Activated CD4-positive, alpha-beta memory T cell treated with anti-CD3 and anti-CD28 coated beads for 36 hours (primary cell): ENCODE results near the gene ABHD8. TPM values are rescaled to one million over a fixed set of nuclear protein-coding genes. Genes with fewer than 3 reads are reported as not detected.

Experiments used
- CTCF ChIA-PET: fragments of 350-600 bp; sonication (Branson Sonifier 250); formaldehyde crosslinking; loops from one replicate; lab custom pipeline; 2021; ENCODE audit warnings: antibody characterized with exemption, inconsistent platforms; lab: Charles Lee
- POLR2A ChIA-PET: fragments of 350-600 bp; sonication (Branson Sonifier 250); formaldehyde crosslinking; loops from one replicate; lab custom pipeline; 2021; ENCODE audit warnings: antibody characterized with exemption; lab: Charles Lee
- DNase-seq: peaks from one replicate; pipeline ENCODE4 v3.0.0-alpha.2; 2020
- H3K27ac Mint-ChIP-seq: one replicate; pipeline ENCODE4 v1.8.0; 2021; ENCODE audit warnings: mixed read lengths
- H3K27me3 Mint-ChIP-seq: one replicate; pipeline ENCODE4 v1.8.0; 2021; ENCODE audit warnings: mixed read lengths
- H3K36me3 Mint-ChIP-seq: one replicate; pipeline ENCODE4 v1.8.0; 2021; ENCODE audit warnings: mixed read lengths
- H3K4me1 Mint-ChIP-seq: one replicate; pipeline ENCODE4 v1.8.0; 2021; ENCODE audit warnings: low read depth, mixed read lengths
- H3K4me3 Mint-ChIP-seq: one replicate; pipeline ENCODE4 v1.8.0; 2021; ENCODE audit warnings: mild to moderate bottlenecking, mixed read lengths
- H3K9me3 Mint-ChIP-seq: one replicate; pipeline ENCODE4 v1.8.0; 2021; ENCODE audit warnings: mixed read lengths
- intact Hi-C: fragments of 100-400 bp; cut with micrococcal nuclease; formaldehyde crosslinking; loops from one replicate; pipeline ENCODE4 v1.15.1; 2023
- total RNA-seq, 2 experiments: library from RNA; stranded (reverse); gene quantifications; one replicate each; pipeline ENCODE4 v1.2.3, GENCODE V29; 2021

Gene ABHD8
- total RNA-seq, 2 experiments from 2014 or later = 7.7 to 7.9 TPM

DNA sequence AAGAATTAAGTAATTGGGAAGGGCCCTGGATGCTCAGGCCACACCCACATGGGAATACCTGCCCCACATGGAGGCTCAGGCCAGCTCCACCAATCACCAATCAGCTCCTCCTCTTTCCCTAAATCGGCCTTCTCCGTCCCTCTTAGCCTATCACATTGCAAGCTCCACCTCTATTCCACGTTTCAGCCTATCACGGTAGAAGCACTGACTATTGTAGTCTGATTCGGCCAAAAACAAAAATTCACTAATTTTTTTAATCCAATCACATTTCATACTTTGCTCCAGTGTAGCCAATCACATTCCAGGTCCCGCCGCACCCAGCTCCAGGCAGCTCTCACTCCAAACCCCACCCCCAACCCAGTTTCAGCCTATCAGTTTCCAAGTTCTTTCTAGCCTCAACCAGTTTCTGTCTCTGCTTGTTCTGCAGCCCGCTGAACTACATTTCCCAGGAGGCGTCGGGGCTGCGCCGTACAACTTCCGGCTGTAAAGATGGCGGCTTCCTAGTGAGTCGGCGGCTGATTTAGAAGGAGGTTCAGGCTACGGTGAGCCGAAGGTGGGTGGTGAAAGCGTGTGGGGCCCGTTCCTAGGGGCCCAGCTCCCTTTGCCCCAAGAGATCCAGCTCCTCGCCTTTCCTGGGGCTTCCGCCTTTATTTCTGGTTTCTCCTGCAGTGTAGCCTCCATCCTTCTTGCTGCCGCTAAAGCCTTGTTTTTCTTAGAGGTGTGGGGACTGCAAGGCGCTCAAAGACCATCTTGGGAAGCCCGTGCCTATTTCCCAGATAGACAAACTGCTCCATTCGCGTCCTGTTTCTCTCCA is 36.0 kb downstream of the ABHD8 start, which contains the start of gene BABAM1:
BABAM1 (plus strand) TSS at position 469 of the 814 bp plus-strand sequence. CDS start 1,364 bp downstream, outside the sequence.
- Mint-ChIP-seq H3K4me3 (peak within 1 kb of the TSS; percentile 90), H3K9me3 (no peaks in the 10 kb centered on the region), H3K36me3 (peaks cover 12% of the 10 kb centered on the region), H3K27ac (peak within 1 kb of the TSS; percentile 91), H3K4me1 (peaks cover 21% of the 10 kb centered on the region), H3K27me3 (peaks cover 2% of the 10 kb centered on the region)
- peak; percentile 97 for DNase-seq
- ChIA-PET CTCF (interaction anchor here (0.7 to 1.9 kb wide), 11 partner anchors 9 to 119 kb away, joined by 3 to 20 read pairs (median 4); partner anchors contain the start of genes ANKLE1 and DDA1), POLR2A (interaction anchor here (0.6 to 2.5 kb wide), 8 partner anchors 8 to 52 kb away, joined by 3 to 13 read pairs (median 4); partner anchors contain the start of genes ANKLE1, OCEL1 and USE1)
- intact Hi-C loops = loop anchor here (1.0 to 2.0 kb wide), 3 partner anchors 38 to 42 kb away; partner anchors contain the start of genes DDA1, MRPL34 and OCEL1

DNA sequence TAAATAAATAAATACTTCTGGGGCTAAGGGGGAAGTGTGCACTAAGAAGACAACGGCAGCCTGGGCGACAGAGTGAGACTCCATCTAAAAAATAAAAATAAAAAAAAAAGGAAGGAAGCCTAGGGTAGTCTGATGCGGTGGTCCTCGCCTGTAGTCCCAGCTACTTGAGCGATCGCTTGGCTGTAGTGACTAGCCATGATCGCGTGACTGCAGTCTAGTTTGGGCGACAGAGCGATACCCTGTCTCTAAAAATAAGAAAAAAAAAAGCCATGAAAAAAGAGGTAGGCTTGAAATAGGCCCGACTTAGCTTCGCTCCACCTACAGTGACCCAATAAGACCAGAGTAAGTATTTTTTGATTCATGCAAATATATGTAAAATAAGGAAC is 36.6 kb downstream of the ABHD8 start:
- Mint-ChIP-seq H3K4me3 (peak overlapping the region; percentile 90), H3K4me1 (peaks cover 21% of the 10 kb centered on the region), H3K27ac (peak overlapping the region; percentile 91), H3K27me3 (peaks cover 2% of the 10 kb centered on the region), H3K36me3 (peaks cover 12% of the 10 kb centered on the region), H3K9me3 (no peaks in the 10 kb centered on the region)
- DNase-seq = no peak
- ChIA-PET CTCF (interaction anchor here (0.7 to 1.9 kb wide), 9 partner anchors 9 to 120 kb away, joined by 3 to 20 read pairs (median 4); partner anchors contain the start of genes ANKLE1 and DDA1), POLR2A (interaction anchor here (0.6 to 2.5 kb wide), 7 partner anchors 8 to 51 kb away, joined by 3 to 13 read pairs (median 4); partner anchors contain the start of genes ANKLE1 and USE1)
- intact Hi-C loops = loop anchor here (2.0 kb wide), 1 partner anchor 40 kb away; the partner anchor contains the start of gene OCEL1

GRCh38 chr19:17266026-17266425 is 37.2 kb downstream of the ABHD8 start:
- peaks cover 7% of the 10 kb centered on the region for H3K36me3 Mint-ChIP-seq
- POLR2A ChIA-PET = interaction anchor here (1.1 to 2.5 kb wide), 4 partner anchors 15 to 51 kb away, joined by 3 to 13 read pairs (median 6); partner anchors contain the start of genes ANKLE1 and USE1
- DNase-seq = no peak
- H3K4me1 Mint-ChIP-seq = peaks cover 22% of the 10 kb centered on the region
- intact Hi-C loops = loop anchor here (2.0 kb wide), 1 partner anchor 39 kb away; the partner anchor contains the start of gene OCEL1
- no peak overlapping the region for H3K4me3 Mint-ChIP-seq
- CTCF ChIA-PET = interaction anchor here (0.6 to 1.6 kb wide), 5 partner anchors 8 to 501 kb away, joined by 3 to 20 read pairs (median 3); partner anchors contain the start of gene ANKLE1
- H3K27me3 Mint-ChIP-seq = peaks cover 2% of the 10 kb centered on the region
- no peak overlapping the region for H3K27ac Mint-ChIP-seq
- no peaks in the 10 kb centered on the region for H3K9me3 Mint-ChIP-seq

DNA sequence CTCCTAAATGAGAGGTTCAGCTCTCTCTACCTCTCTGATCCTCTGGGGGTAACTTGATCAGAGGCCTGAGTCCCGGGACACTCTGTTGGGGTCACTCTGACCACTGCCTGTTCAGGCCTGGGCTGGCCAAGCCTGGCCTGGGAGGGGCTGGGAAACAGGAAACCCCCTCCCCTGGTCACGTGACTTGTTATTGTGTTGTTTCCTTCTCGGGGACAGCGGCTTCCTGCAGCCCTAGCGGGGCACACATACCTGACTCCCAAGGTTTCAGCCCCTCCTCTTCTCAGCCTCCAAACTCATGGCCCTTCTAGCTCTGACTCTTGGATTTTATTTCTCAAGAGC is 38.6 kb downstream of the ABHD8 start, which contains the start of gene USHBP1:
USHBP1 (minus strand) TSS at position 105 of the 339 bp plus-strand sequence. CDS start 446 bp downstream, outside the sequence.
- intact Hi-C loops = no loop called here
- DNase-seq = no peak
- no peaks in the 10 kb centered on the region for H3K9me3 Mint-ChIP-seq
- POLR2A ChIA-PET = interaction anchor here (0.6 to 1.1 kb wide), 2 partner anchors 15 to 17 kb away, joined by 3 read pairs; partner anchors contain the start of gene ANKLE1
- CTCF ChIA-PET = interaction anchor here (0.5 to 2.1 kb wide), 6 partner anchors 8 to 199 kb away, joined by 3 to 12 read pairs (median 4); partner anchors contain the start of genes ANKLE1 and MRPL34
- peaks cover 3% of the 10 kb centered on the region for H3K36me3 Mint-ChIP-seq
- no peak within 1 kb of the TSS for H3K4me3 Mint-ChIP-seq
- H3K27me3 Mint-ChIP-seq = peaks cover 2% of the 10 kb centered on the region
- H3K4me1 Mint-ChIP-seq = peaks cover 25% of the 10 kb centered on the region
- H3K27ac Mint-ChIP-seq = peak within 1 kb of the TSS; percentile 12

DNA sequence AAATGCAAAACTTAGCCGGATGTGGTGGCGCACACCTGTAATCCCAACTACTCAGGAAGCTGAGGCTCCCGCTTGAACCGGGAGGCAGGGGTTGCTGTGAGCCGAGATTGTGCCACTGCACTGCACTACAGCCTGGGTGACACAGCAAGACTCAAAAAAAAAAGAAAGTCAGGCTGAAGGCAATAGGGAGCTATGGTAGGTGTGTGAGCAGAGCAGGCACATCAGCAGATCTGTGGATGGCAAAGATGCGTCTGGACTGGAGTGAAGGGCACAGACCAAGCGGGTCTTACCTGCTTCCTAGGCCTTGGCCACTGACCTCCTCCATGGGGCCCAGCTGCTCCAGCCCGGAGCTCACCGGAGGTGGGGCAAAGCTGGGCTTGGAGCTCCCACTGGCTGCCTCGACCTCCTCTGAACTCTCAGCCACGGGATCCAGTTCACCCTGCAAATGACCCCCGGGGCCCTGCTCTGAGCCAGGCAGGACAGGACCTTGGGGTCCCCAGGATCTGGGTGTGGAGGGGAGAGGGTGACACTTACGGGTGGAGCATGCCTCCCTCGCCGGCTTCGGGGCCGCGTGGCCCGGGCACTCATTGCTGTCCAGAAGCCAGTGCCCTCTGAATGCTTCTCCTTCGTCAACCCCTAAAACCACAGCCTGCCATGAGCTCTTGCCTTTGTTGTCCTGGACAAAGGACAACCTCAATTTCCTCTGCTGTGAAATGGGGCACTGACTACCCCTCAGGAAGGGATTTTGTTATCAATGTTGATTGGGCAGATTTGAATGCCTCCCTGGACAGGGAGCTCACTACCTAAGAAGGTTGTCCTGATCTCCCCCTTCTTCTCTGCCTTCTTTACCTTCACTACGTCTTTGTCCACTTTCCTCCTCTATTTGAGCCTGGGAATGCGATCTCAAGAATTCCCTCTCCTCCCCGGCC is 39.2 kb downstream of the ABHD8 start:
- Mint-ChIP-seq H3K27me3 (peaks cover 2% of the 10 kb centered on the region), H3K4me1 (peaks cover 25% of the 10 kb centered on the region), H3K9me3 (no peaks in the 10 kb centered on the region), H3K4me3 (no peak overlapping the region), H3K36me3 (peaks cover 3% of the 10 kb centered on the region), H3K27ac (peak overlapping the region; percentile 12)
- CTCF ChIA-PET = interaction anchor here (0.6 to 2.1 kb wide), 6 partner anchors 8 to 198 kb away, joined by 3 to 12 read pairs (median 5); partner anchors contain the start of gene ANKLE1
- DNase-seq = no peak
- POLR2A ChIA-PET = interaction anchor here (0.6 kb wide), 1 partner anchor 16 kb away, joined by 3 read pairs; no protein-coding TSS in a partner anchor
- intact Hi-C loops = no loop called here

DNA sequence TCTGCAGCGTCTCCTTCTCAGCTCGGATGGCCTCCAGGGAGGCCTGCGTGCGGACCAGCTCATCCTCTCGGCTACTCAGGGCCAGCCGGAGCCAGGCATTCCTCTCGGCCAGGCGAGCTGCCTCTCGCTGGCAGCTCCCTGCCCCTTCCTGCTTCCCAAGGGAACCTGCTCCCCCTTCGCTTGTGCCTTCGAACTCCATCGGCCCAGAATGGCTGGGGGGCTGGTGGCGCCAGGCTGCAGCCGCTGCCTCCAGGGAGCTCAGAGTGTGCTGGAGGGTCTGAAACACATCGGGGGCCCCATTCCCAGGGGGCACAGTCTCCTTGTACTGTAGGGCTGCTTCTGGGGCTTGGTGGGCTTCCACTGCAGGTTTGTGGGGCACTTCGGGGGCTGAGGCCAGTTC is 40.7 kb downstream of the ABHD8 start:
- H3K36me3 Mint-ChIP-seq = peaks cover 3% of the 10 kb centered on the region
- peaks cover 17% of the 10 kb centered on the region for H3K4me1 Mint-ChIP-seq
- intact Hi-C loops = no loop called here
- DNase-seq = no peak
- H3K4me3 Mint-ChIP-seq = no peak overlapping the region
- H3K9me3 Mint-ChIP-seq = no peaks in the 10 kb centered on the region
- ChIA-PET CTCF (interaction anchor here (0.6 to 5.5 kb wide), 3 partner anchors 19 to 47 kb away, joined by 3 to 85 read pairs (median 12); partner anchors contain the start of gene ANKLE1), POLR2A (no interaction called here)
- H3K27me3 Mint-ChIP-seq = peaks cover 2% of the 10 kb centered on the region
- no peak overlapping the region for H3K27ac Mint-ChIP-seq

- Mint-ChIP-seq H3K27ac (no peak overlapping the region), H3K27me3 (no peaks in the 10 kb centered on the region), H3K36me3 (no peaks in the 10 kb centered on the region), H3K4me3 (no peak overlapping the region), H3K9me3 (no peaks in the 10 kb centered on the region), H3K4me1 (peaks cover 9% of the 10 kb centered on the region)
- CTCF ChIA-PET = interaction anchor here (0.6 to 5.5 kb wide), 19 partner anchors 10 to 595 kb away, joined by 3 to 85 read pairs (median 4); partner anchors contain the start of genes ANKLE1, MRPL34 and OCEL1
- intact Hi-C loops = loop anchor here (1.0 kb wide), 1 partner anchor 21 kb away; no protein-coding TSS in a partner anchor
- POLR2A ChIA-PET = interaction anchor here (0.6 kb wide), 1 partner anchor 18 kb away, joined by 3 read pairs; no protein-coding TSS in a partner anchor
- DNase-seq = peak; percentile 95
These were observed 42.3 kb downstream of the ABHD8 start for GRCh38 chr19:17260842-17261325.

- POLR2A ChIA-PET = interaction anchor here (0.6 kb wide), 1 partner anchor 17 kb away, joined by 3 read pairs; no protein-coding TSS in a partner anchor
- DNase-seq = no peak
- CTCF ChIA-PET = interaction anchor here (0.7 to 5.5 kb wide), 18 partner anchors 9 to 362 kb away, joined by 3 to 85 read pairs (median 4); partner anchors contain the start of genes ANKLE1, MRPL34 and OCEL1
- Mint-ChIP-seq H3K27ac (no peak overlapping the region), H3K36me3 (no peaks in the 10 kb centered on the region), H3K4me3 (no peak overlapping the region), H3K4me1 (peaks cover 8% of the 10 kb centered on the region), H3K9me3 (no peaks in the 10 kb centered on the region), H3K27me3 (no peaks in the 10 kb centered on the region)
- intact Hi-C loops = no loop called here
These were observed 43.3 kb downstream of the ABHD8 start for GRCh38 chr19:17259934-17260333.

- no peak for DNase-seq
- Mint-ChIP-seq H3K36me3 (no peaks in the 10 kb centered on the region), H3K27me3 (no peaks in the 10 kb centered on the region), H3K4me1 (peaks cover 5% of the 10 kb centered on the region), H3K4me3 (no peak overlapping the region), H3K9me3 (no peaks in the 10 kb centered on the region), H3K27ac (no peak overlapping the region)
- intact Hi-C loops = no loop called here
- CTCF ChIA-PET = interaction anchor here (0.6 to 5.5 kb wide), 9 partner anchors 23 to 363 kb away, joined by 3 to 85 read pairs (median 4); partner anchors contain the start of genes ANKLE1 and MRPL34
- POLR2A ChIA-PET = interaction anchor here (0.6 to 1.1 kb wide), 2 partner anchors 8 to 183 kb away, joined by 3 to 4 read pairs; partner anchors contain the start of genes BABAM1 and MYO9B
These were observed 44.0 kb downstream of the ABHD8 start for GRCh38 chr19:17259118-17259780.

DNA sequence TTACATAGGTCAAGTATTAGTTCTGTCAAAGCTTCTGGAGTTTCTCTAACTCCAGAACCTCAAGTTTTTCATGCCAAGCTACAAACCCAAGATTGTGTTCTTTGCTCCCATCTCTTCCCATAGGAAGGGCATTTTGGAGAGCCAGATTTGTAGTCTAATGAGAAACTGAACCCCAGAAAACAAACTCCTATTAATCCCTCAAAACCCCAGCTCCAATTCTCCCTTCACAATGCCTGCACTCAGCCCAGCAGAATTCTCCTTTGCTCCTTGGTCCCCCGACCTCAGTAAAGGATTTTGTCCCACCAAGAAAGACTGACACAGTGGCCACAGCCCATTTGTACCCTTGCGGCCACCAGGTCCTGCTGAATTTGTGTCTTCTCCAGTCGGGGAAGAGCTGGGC is 47.1 kb downstream of the ABHD8 start:
- H3K9me3 Mint-ChIP-seq = no peaks in the 10 kb centered on the region
- intact Hi-C loops = no loop called here

More for the DNA sequence above, 47.1 kb downstream of the ABHD8 start:
- no peaks in the 10 kb centered on the region for H3K27me3 Mint-ChIP-seq
- DNase-seq = no peak
- H3K4me3 Mint-ChIP-seq = no peak overlapping the region
- ChIA-PET POLR2A (no interaction called here), CTCF (interaction anchor here (1.1 to 2.2 kb wide), 4 partner anchors 8 to 133 kb away, joined by 3 to 6 read pairs (median 4); partner anchors contain the start of gene USHBP1)
- H3K36me3 Mint-ChIP-seq = no peaks in the 10 kb centered on the region
- H3K4me1 Mint-ChIP-seq = peaks cover 5% of the 10 kb centered on the region
- H3K27ac Mint-ChIP-seq = no peak overlapping the region
